Loucy (cell line): ENCODE data around the gene GCKR.

Source experiments
- CTCF ChIP-seq: fragments of 200-600 bp; sonication (generic); conservative IDR thresholded peaks from 2 replicates; pipeline ENCODE4 v1.5.1; 2014; ENCODE audit warnings: mild to moderate bottlenecking, antibody characterized with exemption, low read length
- EZH2phosphoT487 ChIP-seq: fragments of 200-600 bp; IDR thresholded peaks from 2 replicates; pipeline ENCODE4 v1.6.1; 2018; ENCODE audit warnings: antibody characterized with exemption, mild to moderate bottlenecking, moderate library complexity, borderline replicate concordance

GRCh38 chr2:27559228-27559627 lies 62.6 kb downstream of the GCKR start:
- no peak for TF ChIP-seq CTCF
- TF ChIP-seq EZH2phosphoT487 = no peak
